HG03457 (cell line): ENCODE results near the gene ZDHHC1.
"Not testable (repeated sequence)": the region's sequence is repeated elsewhere in the genome, so short reads cannot be mapped to it uniquely, and the experiment has no call there.

Source experiments
- ATAC-seq: cut with Tn5 transposase; IDR thresholded peaks from one replicate; pipeline ENCODE4 v1.9.1; 2021; ENCODE audit warnings: moderate number of reproducible peaks; ENCODE audit not compliant: unreplicated experiment

The ZDHHC1 gene

GRCh38 chr16:67395105-67395457, 21.2 kb downstream of the ZDHHC1 start:
- no peak for ATAC-seq

- no peak for ATAC-seq
Observed at GRCh38 chr16:67394155-67395104, 21.8 kb downstream of the ZDHHC1 start.

- no peak for ATAC-seq
Observed at GRCh38 chr16:67393788-67394154, 22.5 kb downstream of the ZDHHC1 start.

- no peak for ATAC-seq
Observed at GRCh38 chr16:67393111-67393787, 23.0 kb downstream of the ZDHHC1 start, which contains the start of gene TPPP3. TSS of gene TPPP3 (minus strand) at chr16:67393498. CDS start at chr16:67391111, 2,387 bp downstream.

GRCh38 chr16:67392301-67393059, 23.8 kb downstream of the ZDHHC1 start:
- no peak for ATAC-seq

GRCh38 chr16:67391424-67392300, 24.6 kb downstream of the ZDHHC1 start:
- ATAC-seq = no peak

GRCh38 chr16:67390816-67391423, 25.4 kb downstream of the ZDHHC1 start:
- no peak for ATAC-seq

- no peak for ATAC-seq
Observed at GRCh38 chr16:67389911-67390815, 26.1 kb downstream of the ZDHHC1 start.

GRCh38 chr16:67388591-67388990, 27.7 kb downstream of the ZDHHC1 start:
- ATAC-seq = no peak

- ATAC-seq = no peak
Observed at GRCh38 chr16:67388191-67388590, 28.1 kb downstream of the ZDHHC1 start.

GRCh38 chr16:67387479-67388079, 28.7 kb downstream of the ZDHHC1 start:
- ATAC-seq = no peak

- ATAC-seq = no peak
Observed at GRCh38 chr16:67386861-67387455, 29.3 kb downstream of the ZDHHC1 start.

- ATAC-seq = no peak
Observed at GRCh38 chr16:67384778-67385510, 31.3 kb downstream of the ZDHHC1 start.

GRCh38 chr16:67383284-67383683, 33.0 kb downstream of the ZDHHC1 start:
- ATAC-seq = no peak

- no peak for ATAC-seq
Observed at GRCh38 chr16:67378642-67379041, 37.6 kb downstream of the ZDHHC1 start.

- not testable (repeated sequence) for ATAC-seq
Observed at GRCh38 chr16:67376012-67376411, 40.3 kb downstream of the ZDHHC1 start.

GRCh38 chr16:67372664-67373063, 43.6 kb downstream of the ZDHHC1 start:
- no peak for ATAC-seq
